ENCODE data around the gene RNASE13.
"Not testable (repeated sequence)": the region's sequence is repeated elsewhere in the genome, so short reads cannot be mapped to it uniquely, and the experiment has no call there.

RNASE13 gene

GRCh38 chr14:21061347-21061668 lies 26.7 kb upstream of the RNASE13 start:
- DNase-seq: no peak

GRCh38 chr14:21060614-21061346 lies 26.2 kb upstream of the RNASE13 start:
- no peak for DNase-seq

- no peak for DNase-seq
Measured at GRCh38 chr14:21059842-21060613, 25.4 kb upstream of the RNASE13 start.

GRCh38 chr14:21058903-21059302 lies 24.3 kb upstream of the RNASE13 start:
- DNase-seq: no peak

GRCh38 chr14:21057803-21058675 lies 23.4 kb upstream of the RNASE13 start, which contains the start of gene RNASE8:
Gene RNASE8 (plus strand): TSS chr14:21057822. CDS start chr14:21057893, 71 bp downstream.
- DNase-seq: peak; percentile 28

- DNase-seq: no peak
Measured at GRCh38 chr14:21056520-21057163, 22.0 kb upstream of the RNASE13 start.

- no peak for DNase-seq
Measured at GRCh38 chr14:21055432-21056117, 21.0 kb upstream of the RNASE13 start.

GRCh38 chr14:21054768-21055145 lies 20.1 kb upstream of the RNASE13 start:
- DNase-seq: no peak

- DNase-seq: no peak
Measured at GRCh38 chr14:21054123-21054767, 19.6 kb upstream of the RNASE13 start.

- no peak for DNase-seq
Measured at GRCh38 chr14:21053184-21054122, 18.8 kb upstream of the RNASE13 start.

- no peak for DNase-seq
Measured at GRCh38 chr14:21050597-21050996, 16.0 kb upstream of the RNASE13 start.

GRCh38 chr14:21049271-21049673 lies 14.7 kb upstream of the RNASE13 start:
- DNase-seq: no peak

GRCh38 chr14:21048638-21049037 lies 14.0 kb upstream of the RNASE13 start:
- no peak for DNase-seq

- DNase-seq: no peak
Measured at GRCh38 chr14:21047378-21047781, 12.8 kb upstream of the RNASE13 start.

- no peak for DNase-seq
Measured at GRCh38 chr14:21043974-21044618, 9.5 kb upstream of the RNASE13 start.

- DNase-seq: no peak
Measured at GRCh38 chr14:21043387-21043973, 8.9 kb upstream of the RNASE13 start.

- DNase-seq: no peak
Measured at GRCh38 chr14:21042918-21043317, 8.3 kb upstream of the RNASE13 start.

- DNase-seq: peak; percentile 6
Measured at GRCh38 chr14:21041676-21042433, 7.2 kb upstream of the RNASE13 start, which contains the start of gene RNASE7. Gene RNASE7 (plus strand): TSS chr14:21042362. CDS start chr14:21042993, 631 bp downstream.

- not testable (repeated sequence) for DNase-seq
Measured at GRCh38 chr14:21040941-21041340, 6.3 kb upstream of the RNASE13 start.
